ENCODE data around the gene B3GALT2.

The B3GALT2 gene

GRCh38 chr1:193179094-193179493, 7.3 kb downstream of the B3GALT2 start:
- TF ChIP-seq EZH2 (IDR thresholded peaks at IDR 0.05) (no peak), FOXP2 (optimal IDR thresholded peaks at IDR 0.05; ENCODE audit: control extremely low read depth, extremely low read length, insufficient read depth) (no peak), POLR2AphosphoS5 (IDR thresholded peaks at IDR 0.05; ENCODE audit: borderline replicate concordance, low read depth, low read length) (no peak)
- H3K27ac ChIP-seq = no peak overlapping the region
- DNase-seq (ENCODE audit: low read depth, low spot score) = no peak
- no peaks in the 10 kb centered on the region for H3K9me3 ChIP-seq (ENCODE audit: low read depth, low read length)
- no peak overlapping the region for H3K9ac ChIP-seq (ENCODE audit: insufficient read length)
- 0 out of 2 replicates have a peak, but pooled peaks cover 4% of the 10 kb centered on the region for H3K36me3 ChIP-seq (ENCODE audit: insufficient read depth, low read length)
- H3K4me3 ChIP-seq = no peak overlapping the region

DNA sequence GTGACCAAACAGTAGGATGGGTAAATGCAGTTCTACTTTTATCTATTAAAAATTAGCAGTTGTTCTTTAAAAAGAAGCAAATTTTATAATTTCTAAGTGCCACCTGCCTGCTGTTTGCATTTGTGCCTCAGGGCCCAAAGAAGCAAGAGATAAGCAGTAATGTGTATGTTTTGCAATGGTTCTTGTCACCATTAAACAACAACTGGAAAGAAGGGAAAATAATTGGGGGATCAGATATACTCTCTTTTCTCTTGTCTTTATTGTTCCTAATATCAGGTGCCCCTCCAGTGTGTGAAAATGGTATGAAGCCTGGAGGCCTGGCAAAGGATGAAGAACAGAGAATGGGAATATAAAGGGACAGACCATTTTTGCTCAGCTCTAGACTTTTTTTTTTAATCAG, 9.6 kb downstream of the B3GALT2 start:
- H3K9me3 ChIP-seq (ENCODE audit: low read depth, low read length) = no peaks in the 10 kb centered on the region
- H3K27ac ChIP-seq = no peak overlapping the region
- H3K9ac ChIP-seq (ENCODE audit: insufficient read length) = no peak overlapping the region
- no peak for TF ChIP-seq POLR2AphosphoS5 (IDR thresholded peaks at IDR 0.05; ENCODE audit: borderline replicate concordance, low read depth, low read length)
- TF ChIP-seq EZH2 (IDR thresholded peaks at IDR 0.05) = no peak
- TF ChIP-seq FOXP2 (optimal IDR thresholded peaks at IDR 0.05; ENCODE audit: control extremely low read depth, extremely low read length, insufficient read depth) = no peak
- no peak for DNase-seq (ENCODE audit: low read depth, low spot score)
- H3K36me3 ChIP-seq (ENCODE audit: insufficient read depth, low read length) = 0 out of 2 replicates have a peak, but pooled peaks cover 4% of the 10 kb centered on the region
- no peak overlapping the region for H3K4me3 ChIP-seq

GRCh38 chr1:193176113-193176512, 10.3 kb downstream of the B3GALT2 start:
- Histone ChIP-seq H3K36me3 (ENCODE audit: insufficient read depth, low read length) (peaks cover 9% of the 10 kb centered on the region), H3K9me3 (ENCODE audit: low read depth, low read length) (no peaks in the 10 kb centered on the region), H3K27ac (no peak overlapping the region), H3K4me3 (no peak overlapping the region), H3K9ac (ENCODE audit: insufficient read length) (no peak overlapping the region)
- DNase-seq (ENCODE audit: low read depth, low spot score) = no peak
- TF ChIP-seq EZH2 (IDR thresholded peaks at IDR 0.05) = no peak
- TF ChIP-seq FOXP2 (optimal IDR thresholded peaks at IDR 0.05; ENCODE audit: control extremely low read depth, extremely low read length, insufficient read depth) = no peak
- no peak for TF ChIP-seq POLR2AphosphoS5 (IDR thresholded peaks at IDR 0.05; ENCODE audit: borderline replicate concordance, low read depth, low read length)

- Histone ChIP-seq H3K4me3 (no peak overlapping the region), H3K9me3 (ENCODE audit: low read depth, low read length) (no peaks in the 10 kb centered on the region), H3K9ac (ENCODE audit: insufficient read length) (no peak overlapping the region), H3K27ac (no peak overlapping the region), H3K36me3 (ENCODE audit: insufficient read depth, low read length) (peaks cover 37% of the 10 kb centered on the region)
- DNase-seq (ENCODE audit: low read depth, low spot score) = no peak
- TF ChIP-seq POLR2AphosphoS5 (IDR thresholded peaks at IDR 0.05; ENCODE audit: borderline replicate concordance, low read depth, low read length) (no peak), FOXP2 (optimal IDR thresholded peaks at IDR 0.05; ENCODE audit: control extremely low read depth, extremely low read length, insufficient read depth) (no peak), EZH2 (IDR thresholded peaks at IDR 0.05) (no peak)
Observed at GRCh38 chr1:193157360-193157759, 29.1 kb downstream of the B3GALT2 start.

DNA sequence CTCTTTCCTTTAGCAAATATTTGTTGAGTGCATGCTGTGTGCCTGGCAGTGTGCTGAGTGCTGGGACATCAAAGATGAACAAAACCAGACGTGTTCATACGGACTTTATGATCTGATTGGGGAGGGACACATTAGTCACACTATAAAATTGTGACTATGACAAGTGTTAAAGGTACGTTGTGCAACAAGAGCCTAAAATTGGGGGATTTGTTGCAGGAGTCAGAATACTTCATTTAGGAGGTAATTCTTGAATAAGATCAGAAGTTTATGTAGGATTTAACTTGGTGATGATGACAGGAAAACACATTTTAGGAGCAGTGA, 29.6 kb downstream of the B3GALT2 start:
- Histone ChIP-seq H3K4me3 (no peak overlapping the region), H3K36me3 (ENCODE audit: insufficient read depth, low read length) (peaks cover 42% of the 10 kb centered on the region)
- TF ChIP-seq POLR2AphosphoS5 (IDR thresholded peaks at IDR 0.05; ENCODE audit: borderline replicate concordance, low read depth, low read length) = no peak
- TF ChIP-seq EZH2 (IDR thresholded peaks at IDR 0.05) = no peak
- no peak for TF ChIP-seq FOXP2 (optimal IDR thresholded peaks at IDR 0.05; ENCODE audit: control extremely low read depth, extremely low read length, insufficient read depth)

GRCh38 chr1:193156117-193156821, 30.1 kb downstream of the B3GALT2 start:
- peaks cover 46% of the 10 kb centered on the region for H3K36me3 ChIP-seq (ENCODE audit: insufficient read depth, low read length)
- H3K4me3 ChIP-seq = no peak overlapping the region
- no peak for DNase-seq (ENCODE audit: low read depth, low spot score)
- no peak overlapping the region for H3K9ac ChIP-seq (ENCODE audit: insufficient read length)
- no peaks in the 10 kb centered on the region for H3K9me3 ChIP-seq (ENCODE audit: low read depth, low read length)
- no peak overlapping the region for H3K27ac ChIP-seq
- TF ChIP-seq EZH2 (IDR thresholded peaks at IDR 0.05) = no peak
- no peak for TF ChIP-seq FOXP2 (optimal IDR thresholded peaks at IDR 0.05; ENCODE audit: control extremely low read depth, extremely low read length, insufficient read depth)
- no peak for TF ChIP-seq POLR2AphosphoS5 (IDR thresholded peaks at IDR 0.05; ENCODE audit: borderline replicate concordance, low read depth, low read length)

More for the DNA sequence above, 29.6 kb downstream of the B3GALT2 start:
- Histone ChIP-seq H3K27ac (no peak overlapping the region), H3K9me3 (ENCODE audit: low read depth, low read length) (no peaks in the 10 kb centered on the region), H3K9ac (ENCODE audit: insufficient read length) (no peak overlapping the region)
- no peak for DNase-seq (ENCODE audit: low read depth, low spot score)

DNA sequence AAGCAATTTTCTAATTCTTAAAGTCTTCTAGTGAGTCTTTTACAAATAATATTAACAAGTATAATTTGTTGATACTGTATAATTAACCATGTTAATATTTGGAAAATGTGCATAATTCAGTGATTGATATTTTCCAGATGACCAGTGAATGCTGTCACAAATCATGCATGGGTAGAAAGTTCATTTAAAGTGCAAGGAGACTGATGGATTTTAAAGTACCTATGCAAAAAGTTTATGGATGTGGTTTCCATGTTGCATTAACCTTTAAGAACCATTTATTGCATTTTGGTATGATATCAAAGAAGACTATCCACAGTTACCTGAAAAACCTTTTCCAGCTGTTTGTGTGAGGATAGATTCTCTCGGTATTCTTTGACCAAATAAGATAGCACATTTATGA, 41.4 kb downstream of the B3GALT2 start:
- TF ChIP-seq FOXP2 (optimal IDR thresholded peaks at IDR 0.05; ENCODE audit: control extremely low read depth, extremely low read length, insufficient read depth) (no peak), POLR2AphosphoS5 (IDR thresholded peaks at IDR 0.05; ENCODE audit: borderline replicate concordance, low read depth, low read length) (no peak), EZH2 (IDR thresholded peaks at IDR 0.05) (no peak)
- Histone ChIP-seq H3K9ac (ENCODE audit: insufficient read length) (no peak overlapping the region), H3K27ac (no peak overlapping the region), H3K36me3 (ENCODE audit: insufficient read depth, low read length) (peaks cover 70% of the 10 kb centered on the region), H3K4me3 (no peak overlapping the region), H3K9me3 (ENCODE audit: low read depth, low read length) (no peaks in the 10 kb centered on the region)
- DNase-seq (ENCODE audit: low read depth, low spot score) = no peak

- H3K4me3 ChIP-seq = no peak overlapping the region
- H3K9ac ChIP-seq (ENCODE audit: insufficient read length) = no peak overlapping the region
- no peak for DNase-seq (ENCODE audit: low read depth, low spot score)
- H3K9me3 ChIP-seq (ENCODE audit: low read depth, low read length) = no peaks in the 10 kb centered on the region
- peaks cover 70% of the 10 kb centered on the region for H3K36me3 ChIP-seq (ENCODE audit: insufficient read depth, low read length)
- no peak for TF ChIP-seq FOXP2 (optimal IDR thresholded peaks at IDR 0.05; ENCODE audit: control extremely low read depth, extremely low read length, insufficient read depth)
- no peak for TF ChIP-seq POLR2AphosphoS5 (IDR thresholded peaks at IDR 0.05; ENCODE audit: borderline replicate concordance, low read depth, low read length)
- no peak for TF ChIP-seq EZH2 (IDR thresholded peaks at IDR 0.05)
- no peak overlapping the region for H3K27ac ChIP-seq
Observed at GRCh38 chr1:193144361-193144938, 42.0 kb downstream of the B3GALT2 start.
